NT2/D1 (cell line): ENCODE results near the gene ABR.

ENCODE experiments used
- YY1 ChIP-seq: IDR thresholded peaks from 2 replicates; pipeline ENCODE4 v1.6.1; 2011; ENCODE audit not compliant: insufficient read length, insufficient read depth
- ZNF274 ChIP-seq: IDR thresholded peaks from 2 replicates; pipeline ENCODE4 v1.6.1; 2011; ENCODE audit warnings: mild to moderate bottlenecking, low read depth, low read length

DNA sequence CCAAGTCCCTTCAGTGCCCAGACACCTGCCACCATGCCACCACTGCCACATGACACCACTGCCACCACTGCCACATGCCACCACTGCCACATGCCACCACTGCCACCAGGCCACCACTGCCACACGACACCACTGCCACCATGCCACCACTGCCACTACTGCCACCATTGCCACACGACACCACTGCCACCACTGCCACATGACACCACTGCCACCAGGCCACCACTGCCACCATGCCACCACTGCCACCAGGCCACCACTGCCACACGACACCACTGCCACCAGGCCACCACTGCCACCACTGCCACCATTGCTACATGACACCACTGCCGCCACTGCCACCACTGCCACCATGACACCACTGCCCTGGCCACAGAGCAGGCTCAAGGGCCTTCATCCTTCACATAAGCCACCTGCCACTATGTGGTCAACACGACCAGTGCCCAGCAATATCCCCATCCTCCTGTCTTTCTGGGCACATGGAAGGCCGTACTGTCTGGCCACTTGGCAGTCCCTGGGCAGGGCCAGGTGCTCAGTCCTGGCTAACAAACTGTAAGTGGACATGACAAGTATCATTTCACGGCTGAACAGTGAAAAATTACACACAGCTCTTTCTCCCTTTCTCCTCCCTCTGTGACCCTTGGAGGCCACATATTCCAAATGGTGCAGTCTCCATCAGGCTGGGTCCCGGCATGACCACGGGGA is 33.1 kb downstream of the ABR start:
- TF ChIP-seq ZNF274: no peak
- no peak for TF ChIP-seq YY1
